ENCODE results near the gene PLD1.
"Not testable (repeated sequence)": the region's sequence is repeated elsewhere in the genome, so short reads cannot be mapped to it uniquely, and the experiment has no call there.

The PLD1 gene

DNA sequence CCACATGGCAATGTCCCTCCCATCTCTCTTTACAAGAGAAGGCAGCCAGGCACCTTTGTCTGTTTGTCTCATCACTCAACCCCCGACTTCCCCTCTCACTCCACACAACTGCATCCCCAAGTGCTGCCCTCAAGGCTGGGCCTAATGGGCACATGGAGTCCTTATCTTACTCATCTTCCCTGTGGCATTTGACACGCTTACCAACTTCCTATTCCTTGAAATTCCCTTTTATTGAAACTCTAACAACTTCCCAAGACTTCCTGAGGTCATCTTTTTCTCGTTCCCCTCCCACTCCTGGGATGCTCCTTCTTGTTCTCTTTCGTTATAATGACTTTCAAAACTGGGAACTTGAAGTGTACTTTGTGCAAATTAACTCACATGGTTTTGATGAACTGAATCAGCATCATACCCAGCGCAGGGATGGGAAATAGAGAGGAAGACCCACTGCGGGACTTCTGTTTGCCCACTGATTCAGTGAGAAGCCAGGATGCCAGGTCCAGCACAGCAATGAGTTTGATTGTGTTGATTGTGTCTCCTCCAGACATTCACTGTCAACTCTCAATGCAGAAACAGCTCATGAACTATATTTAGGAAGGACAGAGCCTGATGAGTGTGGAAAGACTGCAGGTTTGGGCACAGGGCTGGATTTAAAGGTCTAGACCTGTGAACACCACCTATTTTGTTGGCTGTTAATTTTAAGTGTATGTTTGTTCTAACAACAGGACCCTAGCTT is 245.4 kb downstream of the PLD1 start:
- no peak for DNase-seq

DNA sequence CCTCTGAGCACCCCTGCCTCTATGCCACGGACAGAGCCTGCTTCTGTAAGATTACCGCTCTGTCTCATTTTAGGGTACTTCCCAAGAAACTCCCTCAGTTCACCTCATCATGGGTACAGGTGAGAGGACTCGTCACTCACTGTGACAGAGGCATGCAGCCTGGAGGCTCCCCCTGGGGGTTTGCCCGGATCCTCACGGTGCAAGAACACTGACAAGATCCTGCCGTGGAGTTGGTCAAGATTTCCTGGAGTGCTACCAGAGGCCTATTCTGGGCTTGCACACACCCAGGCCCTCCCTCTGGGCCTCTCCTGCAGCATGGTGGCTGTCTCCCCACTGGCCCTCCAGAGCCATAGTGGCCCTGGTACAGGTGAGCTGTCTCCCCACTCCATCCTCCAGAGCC is 247.0 kb downstream of the PLD1 start:
- DNase-seq = no peak

- DNase-seq = not testable (repeated sequence)
These were observed 247.8 kb downstream of the PLD1 start for GRCh38 chr3:171562459-171562858.

GRCh38 chr3:171561596-171562323 is 248.5 kb downstream of the PLD1 start:
- DNase-seq = no peak

DNA sequence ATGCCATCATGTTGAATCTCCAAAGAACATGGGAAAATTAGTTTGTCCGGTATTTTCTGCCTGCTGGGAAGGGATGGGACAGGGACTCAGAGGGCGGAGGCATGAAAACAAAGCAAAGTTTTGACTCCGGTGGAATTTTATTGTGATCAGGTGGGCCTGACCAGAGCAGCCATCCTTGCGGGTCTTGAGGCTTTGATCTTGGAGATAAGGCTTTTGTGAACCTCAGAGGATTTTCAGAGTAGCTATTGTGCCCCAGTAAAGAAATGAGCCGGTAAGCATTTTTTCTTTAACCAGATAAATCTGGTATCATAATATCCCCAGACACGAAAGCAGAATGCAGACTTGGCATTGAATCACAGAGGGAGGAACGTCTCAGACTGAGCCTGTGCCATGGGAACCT is 250.7 kb downstream of the PLD1 start:
- no peak for DNase-seq

- DNase-seq = peak in 8 of 51 donors; percentile 3 to 20 (median 6)
These were observed 252.0 kb downstream of the PLD1 start for GRCh38 chr3:171558188-171558696.

GRCh38 chr3:171557173-171557572 is 253.1 kb downstream of the PLD1 start:
- no peak for DNase-seq

DNA sequence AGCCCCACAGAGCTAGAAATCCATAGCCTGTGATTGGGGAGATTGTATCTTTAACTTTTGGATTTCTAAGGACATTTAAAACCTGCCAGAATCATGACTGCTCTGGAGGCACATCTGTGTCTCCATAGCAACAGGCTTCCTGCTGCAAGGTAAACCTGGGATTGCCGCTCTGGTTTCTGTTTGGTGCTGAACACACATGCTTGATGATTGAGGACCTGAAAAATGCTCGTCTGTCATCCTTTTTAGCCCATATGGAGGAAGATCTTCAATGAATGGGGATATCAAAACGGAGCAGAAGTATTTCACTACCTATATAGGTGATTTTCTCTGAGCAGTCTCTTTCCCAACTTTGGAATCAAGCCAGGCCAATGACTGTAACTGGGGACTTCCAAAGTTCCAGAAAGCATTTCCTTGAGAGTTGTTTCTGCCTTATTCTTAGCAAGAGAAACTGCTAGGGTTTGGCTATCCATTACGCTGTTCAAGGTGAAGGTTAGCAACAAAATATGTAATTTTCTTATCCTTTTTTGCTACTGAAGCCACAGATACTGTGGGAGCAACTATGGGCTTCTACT is 253.6 kb downstream of the PLD1 start:
- DNase-seq = peak in 2 of 51 donors; percentile 26 to 27

GRCh38 chr3:171556148-171556547 is 254.1 kb downstream of the PLD1 start:
- peak in 4 of 51 donors; percentile 2 to 15 (median 8) for DNase-seq

DNA sequence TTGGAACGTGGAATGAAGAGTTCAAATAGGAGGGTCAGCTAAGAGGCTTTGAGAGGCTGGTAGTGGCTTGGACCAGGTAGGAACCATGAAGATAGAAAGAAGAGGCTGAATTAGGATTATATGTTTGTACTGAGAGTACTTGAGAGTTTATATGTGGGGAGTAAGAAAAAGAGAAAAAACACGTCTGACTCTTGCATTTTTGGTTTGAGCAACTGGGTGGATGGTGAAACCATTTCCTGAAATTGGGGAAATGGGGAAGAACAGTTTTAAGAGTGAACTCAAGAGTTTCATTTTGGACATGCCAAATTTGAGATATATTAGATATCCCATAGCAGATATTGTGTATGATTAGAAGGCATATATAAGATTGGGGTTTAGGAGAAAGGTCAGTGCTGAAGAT is 257.2 kb downstream of the PLD1 start:
- DNase-seq = no peak

DNA sequence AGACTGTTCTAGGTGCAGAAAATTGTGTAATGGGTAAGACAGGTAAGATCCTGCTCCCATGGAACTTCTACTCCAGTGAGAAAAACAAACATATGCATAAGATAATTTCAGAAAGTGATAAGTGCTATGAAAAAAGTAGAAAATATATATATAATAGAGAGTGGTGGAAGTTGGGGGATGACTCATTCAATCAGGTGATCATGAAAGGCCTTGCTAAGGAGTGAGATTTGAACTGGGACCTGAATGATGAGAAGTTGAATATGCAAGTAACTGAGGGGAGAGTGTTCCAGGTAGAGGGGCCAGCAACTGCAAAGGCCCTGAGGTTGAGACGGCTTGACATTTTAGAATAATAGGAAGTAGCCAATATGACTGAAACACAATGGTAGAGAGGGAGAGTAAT is 257.8 kb downstream of the PLD1 start:
- no peak for DNase-seq

- no peak for DNase-seq
These were observed 259.0 kb downstream of the PLD1 start for GRCh38 chr3:171551296-171551695.

Measured in hypothalamus (tissue), 51 donors.